ENCODE measurements around the gene PZP.
A peak's percentile ranks its signal among the peaks of the same experiment; 100 is the strongest.

PZP gene

GRCh38 chr12:9123781-9124382 lies 84.3 kb downstream of the PZP start:
- DNase-seq, result no peak

GRCh38 chr12:9122091-9122609 lies 86.0 kb downstream of the PZP start:
- no peak for DNase-seq

GRCh38 chr12:9120487-9121184 lies 87.6 kb downstream of the PZP start:
- no peak for DNase-seq

- DNase-seq, result peak; percentile 6
These were observed 90.0 kb downstream of the PZP start for GRCh38 chr12:9118158-9118557.

- DNase-seq, result no peak
These were observed 92.2 kb downstream of the PZP start, which contains the start of gene A2M for GRCh38 chr12:9115731-9116559. A2M (minus strand) TSS chr12:9115919; CDS start chr12:9115849, 70 bp downstream.

- DNase-seq, result no peak
These were observed 93.2 kb downstream of the PZP start for GRCh38 chr12:9114946-9115345.

- no peak for DNase-seq
These were observed 94.2 kb downstream of the PZP start for GRCh38 chr12:9113987-9114309.

GRCh38 chr12:9113296-9113986 lies 94.8 kb downstream of the PZP start:
- no peak for DNase-seq

- no peak for DNase-seq
These were observed 95.9 kb downstream of the PZP start for GRCh38 chr12:9112076-9112853.

GRCh38 chr12:9111525-9111924 lies 96.7 kb downstream of the PZP start:
- no peak for DNase-seq

GRCh38 chr12:9109737-9110491 lies 98.3 kb downstream of the PZP start:
- DNase-seq, result no peak

- DNase-seq, result no peak
These were observed 99.0 kb downstream of the PZP start for GRCh38 chr12:9109213-9109522.

GRCh38 chr12:9108504-9109212 lies 99.5 kb downstream of the PZP start:
- no peak for DNase-seq

GRCh38 chr12:9107542-9107873 lies 100.7 kb downstream of the PZP start:
- no peak for DNase-seq

- DNase-seq, result no peak
These were observed 101.3 kb downstream of the PZP start for GRCh38 chr12:9106610-9107541.

- DNase-seq, result no peak
These were observed 102.1 kb downstream of the PZP start for GRCh38 chr12:9106067-9106466.

- no peak for DNase-seq
These were observed 103.3 kb downstream of the PZP start for GRCh38 chr12:9104767-9105423.

- no peak for DNase-seq
These were observed 104.1 kb downstream of the PZP start for GRCh38 chr12:9104087-9104486.
